Fibroblast of skin of abdomen (primary cell): ENCODE data around the gene PRR18. TPM values are rescaled to one million over a fixed set of nuclear protein-coding genes. Genes with fewer than 3 reads are reported as not detected.
A peak's percentile ranks its signal among the peaks of the same experiment; 100 is the strongest.
"Not testable (repeated sequence)": the region's sequence is repeated elsewhere in the genome, so short reads cannot be mapped to it uniquely, and the experiment has no call there.

Experiments
- DNase-seq: peaks from one replicate; pipeline ENCODE4 v3.0.0-alpha.2; 2013
- polyA plus RNA-seq, 2 experiments: library from polyadenylated mRNA; unstranded; fragments of 120-200 nt; gene quantifications; one replicate each; pipeline ENCODE4 v1.2.1, GENCODE V29; 2013; ENCODE audit not compliant: insufficient read length in 2 of 2

Gene PRR18, protein sequence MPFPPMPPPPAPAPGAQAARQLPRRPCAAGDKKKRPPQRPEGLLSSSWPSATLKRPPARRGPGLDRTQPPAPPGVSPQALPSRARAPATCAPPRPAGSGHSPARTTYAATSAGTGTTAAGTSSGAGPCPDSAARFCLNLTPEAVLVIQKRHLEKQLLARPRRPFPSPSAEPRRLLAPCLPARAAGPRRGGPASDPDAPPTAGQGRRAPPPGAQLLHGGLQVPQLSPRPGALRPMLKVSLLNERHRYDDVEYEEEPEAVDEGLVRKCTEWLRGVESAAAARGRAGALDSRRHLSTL
- polyA plus RNA-seq (2013, experiment 1 of 2; ENCODE audit: insufficient read length): not detected
- polyA plus RNA-seq (2013, experiment 2 of 2; ENCODE audit: insufficient read length): 0.02 TPM

DNA sequence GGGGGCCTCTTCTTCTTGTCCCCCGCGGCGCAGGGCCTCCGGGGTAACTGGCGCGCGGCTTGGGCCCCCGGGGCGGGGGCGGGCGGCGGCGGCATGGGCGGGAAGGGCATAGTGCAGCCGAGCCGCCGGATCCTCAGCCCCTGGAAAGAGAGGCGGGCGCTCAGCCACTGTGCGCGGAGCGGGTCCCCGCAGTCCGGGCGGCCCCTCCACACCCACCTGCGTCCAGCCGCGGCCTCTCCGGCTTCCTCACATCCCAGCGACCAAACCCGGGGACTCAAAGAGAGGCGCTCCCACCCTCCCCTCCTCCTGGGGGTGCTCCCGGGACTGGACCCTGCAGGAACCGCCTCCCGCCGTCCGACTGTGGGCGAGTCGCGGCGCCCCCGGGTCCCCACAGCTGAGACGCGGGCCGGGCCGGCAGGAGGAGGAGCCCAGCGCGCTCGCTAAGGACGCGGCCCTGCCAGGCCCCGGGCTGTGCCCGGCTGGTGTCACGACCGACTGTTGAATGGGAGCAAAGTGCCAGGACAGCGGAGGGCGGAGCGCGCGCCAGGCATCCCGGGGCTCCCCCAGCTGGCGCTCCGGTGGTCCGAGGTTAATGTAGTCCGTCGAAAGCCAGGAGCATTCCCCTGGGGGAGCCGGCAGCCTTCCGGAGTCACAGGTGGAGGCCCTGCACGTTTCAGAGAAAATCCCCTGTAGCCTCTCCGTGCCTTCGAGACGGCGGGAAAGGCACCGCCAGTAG is at the start of gene PRR18:
TSS of gene PRR18 (minus strand) at position 360 of the 736 bp plus-strand sequence. CDS start at position 110, 250 bp downstream.
- DNase-seq: no peak

DNA sequence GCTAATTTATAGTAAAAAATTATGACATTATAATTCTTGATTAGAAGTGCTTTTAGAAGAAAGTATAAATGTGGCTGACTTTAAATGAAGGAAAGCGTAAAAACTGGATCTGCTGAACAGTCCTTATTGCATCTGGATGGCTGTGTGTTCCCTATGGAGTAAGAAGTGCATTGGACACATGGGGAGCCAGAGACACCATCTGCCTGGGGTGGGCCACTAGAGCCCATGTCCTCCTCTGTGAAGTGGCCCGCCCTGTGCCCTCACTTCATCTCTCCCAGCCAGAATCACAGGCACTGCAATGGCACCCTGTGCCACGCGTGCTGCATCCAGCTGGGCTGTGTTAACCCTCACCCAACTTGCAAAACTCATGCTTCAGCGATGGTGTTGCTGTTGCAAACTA is 47.4 kb upstream of the PRR18 start:
- DNase-seq: no peak

DNA sequence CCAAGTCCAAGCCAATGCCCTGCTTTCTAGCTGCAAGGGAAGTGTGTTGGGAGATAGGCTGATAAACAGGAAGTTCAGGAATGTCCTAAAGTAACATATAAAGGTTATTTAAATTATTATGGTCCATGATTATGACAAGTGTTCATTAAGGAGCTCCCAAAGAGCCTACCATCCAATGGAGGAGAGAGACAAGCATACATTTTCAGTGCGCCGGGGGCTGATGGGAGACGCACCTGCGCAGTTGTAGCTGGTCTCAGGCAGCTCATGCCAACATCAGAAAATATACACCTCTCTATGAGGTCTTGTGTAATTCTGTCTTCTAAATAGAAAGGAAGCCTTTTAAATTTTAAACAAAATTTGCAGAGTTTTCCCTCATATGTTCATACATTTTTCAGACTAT is 46.8 kb upstream of the PRR18 start:
- no peak for DNase-seq

DNA sequence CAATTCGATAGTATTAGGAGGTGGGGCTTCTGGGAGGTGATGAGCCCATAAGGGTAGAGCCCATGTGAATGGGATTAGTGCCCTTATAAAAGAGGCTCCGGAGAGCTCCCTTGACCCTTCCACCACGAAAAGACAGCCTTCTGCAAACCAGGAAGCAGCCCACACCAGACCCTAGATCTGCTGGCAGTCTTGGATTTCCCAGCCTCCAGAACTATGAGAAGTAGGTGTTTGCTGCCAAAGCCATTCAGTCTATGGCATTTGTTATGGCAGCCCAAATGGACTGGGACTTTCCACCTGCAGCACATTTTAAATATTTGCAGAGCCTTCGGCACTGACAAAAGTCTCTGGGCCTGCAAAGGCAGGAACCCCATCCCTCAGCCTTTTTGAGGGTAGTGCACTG is 46.0 kb upstream of the PRR18 start:
- DNase-seq: no peak

DNA sequence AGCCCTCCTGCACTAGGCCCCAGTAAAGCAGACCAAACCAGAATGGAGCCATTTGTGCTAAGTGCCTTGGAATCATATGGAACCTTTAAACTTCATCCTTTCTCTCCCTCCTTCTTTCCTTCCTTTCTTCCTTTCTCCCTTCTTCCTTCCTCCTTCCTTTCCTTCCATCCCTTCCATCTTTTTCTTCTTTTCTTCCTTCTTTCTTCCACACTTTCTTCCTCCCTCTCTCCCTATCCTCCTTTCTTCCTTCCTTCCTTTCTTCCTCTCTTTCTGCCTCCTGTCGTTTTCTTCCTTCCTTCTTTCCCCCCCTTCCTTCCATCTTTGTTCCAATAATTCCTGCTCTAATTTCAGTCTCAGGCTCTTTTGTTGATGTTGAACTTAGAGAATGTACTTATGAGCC is 45.3 kb upstream of the PRR18 start:
- no peak for DNase-seq

DNA sequence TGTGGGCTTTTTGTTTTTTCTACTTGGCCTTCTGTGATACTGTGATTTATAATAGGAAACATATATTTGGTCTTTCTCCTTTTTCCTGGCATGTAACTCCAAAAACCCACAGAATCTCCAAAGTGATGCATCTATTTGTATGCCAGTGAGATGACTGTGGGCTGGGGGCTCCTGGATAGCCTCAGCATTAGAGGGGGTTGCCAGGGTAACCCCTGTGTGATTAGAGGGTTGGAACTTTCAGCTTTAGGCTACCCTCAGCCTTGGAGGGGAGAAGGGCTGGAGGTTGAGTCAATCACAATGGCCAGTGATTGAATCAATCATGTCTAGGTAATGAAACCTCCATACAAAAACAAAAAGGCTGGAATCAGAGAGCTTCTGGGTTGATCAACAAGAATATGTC is 44.7 kb upstream of the PRR18 start:
- no peak for DNase-seq

DNA sequence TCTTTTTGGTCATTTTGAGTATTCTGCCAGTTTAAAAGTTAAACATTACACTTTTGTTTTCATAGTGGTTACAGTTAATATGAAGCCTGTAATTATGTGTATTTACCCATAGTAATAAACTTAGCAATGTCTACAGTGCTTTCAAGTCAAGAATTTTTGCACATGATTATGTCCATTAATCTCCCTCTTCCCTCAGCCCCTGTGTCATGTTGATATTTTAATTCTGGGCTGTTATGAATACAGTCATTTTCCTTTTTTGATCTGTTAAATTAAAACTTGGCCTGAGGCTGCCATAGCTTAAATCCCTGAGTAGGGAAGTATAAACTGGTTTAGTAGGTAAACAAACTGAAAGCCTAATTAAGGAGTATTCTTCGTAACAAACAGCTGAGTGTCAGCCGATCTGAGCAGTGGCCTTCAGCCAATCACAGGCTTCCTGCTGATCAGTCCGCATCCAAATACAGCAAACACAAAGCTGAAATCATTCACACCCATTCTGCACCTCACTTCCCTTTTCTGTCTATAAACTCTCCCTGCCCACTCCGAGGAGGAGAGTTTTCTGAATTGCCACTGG is 43.6 kb upstream of the PRR18 start:
- no peak for DNase-seq

DNA sequence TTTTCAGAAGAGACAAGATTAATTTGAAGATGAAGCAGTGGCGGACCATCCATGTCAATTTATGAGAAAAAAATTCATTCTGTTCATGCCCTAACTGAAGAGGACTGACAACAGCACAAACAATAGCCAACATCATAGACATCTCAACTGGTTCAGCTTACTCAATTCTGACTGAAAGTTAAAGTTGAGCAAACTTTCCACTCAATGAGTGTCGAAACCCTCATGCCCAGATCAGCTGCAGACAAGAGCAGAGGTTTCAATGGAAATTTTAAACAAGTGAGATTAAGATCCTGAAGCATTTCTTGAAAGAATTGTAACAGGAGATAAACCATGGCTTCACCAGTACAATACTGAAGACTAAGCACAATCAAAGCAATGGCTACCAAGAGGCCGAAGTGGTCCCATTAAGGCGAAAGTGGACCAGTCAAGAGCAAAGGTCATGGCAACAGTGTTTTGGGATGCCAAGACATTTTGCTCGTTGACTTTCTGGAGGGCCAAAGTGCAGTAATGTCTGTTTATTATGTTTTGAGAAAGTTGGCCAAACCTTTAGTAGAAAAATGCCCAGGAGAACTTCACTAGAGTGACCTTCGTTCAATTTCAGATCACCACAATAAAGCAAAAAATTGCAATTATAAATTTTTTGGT is 40.2 kb upstream of the PRR18 start:
- no peak for DNase-seq

DNA sequence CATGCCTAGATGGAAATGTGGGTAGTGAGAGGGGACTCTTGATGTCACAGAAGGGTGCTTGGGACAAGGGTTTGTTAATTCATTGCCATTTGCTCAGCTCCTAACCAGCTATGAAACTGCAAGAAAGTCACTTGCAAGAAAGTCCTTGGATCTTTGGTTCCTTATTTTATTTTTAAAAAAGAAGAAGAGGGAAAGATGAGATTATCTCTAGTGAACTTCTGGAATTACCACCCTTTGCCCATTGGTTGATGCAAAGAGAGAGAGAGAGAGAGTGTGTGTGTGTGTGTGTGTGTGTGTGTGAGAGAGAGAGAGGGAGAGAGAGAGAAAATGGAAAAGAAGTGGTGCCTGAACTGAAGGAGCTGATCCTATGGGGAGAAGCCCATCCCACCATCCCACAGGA is 38.8 kb upstream of the PRR18 start:
- DNase-seq: no peak

DNA sequence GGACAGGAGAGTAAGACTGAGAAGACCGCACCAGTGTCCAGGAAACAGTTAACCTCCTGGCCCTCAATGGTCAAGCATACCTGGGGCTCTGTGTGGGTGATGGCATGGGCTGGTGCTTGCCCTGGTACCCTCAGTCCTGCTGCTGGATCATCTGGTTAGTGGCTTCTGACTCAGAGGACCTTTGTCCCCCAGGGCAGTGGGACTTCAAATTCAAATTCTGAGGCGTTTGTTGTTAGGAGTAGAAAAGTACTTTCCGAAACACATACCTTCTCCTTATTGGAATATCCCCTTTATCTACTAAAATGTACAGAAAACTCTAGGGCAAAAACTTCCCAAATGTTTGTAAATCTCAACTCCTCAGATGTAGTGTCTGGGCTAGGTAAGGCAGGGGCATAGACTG is 38.3 kb upstream of the PRR18 start:
- DNase-seq: no peak

DNA sequence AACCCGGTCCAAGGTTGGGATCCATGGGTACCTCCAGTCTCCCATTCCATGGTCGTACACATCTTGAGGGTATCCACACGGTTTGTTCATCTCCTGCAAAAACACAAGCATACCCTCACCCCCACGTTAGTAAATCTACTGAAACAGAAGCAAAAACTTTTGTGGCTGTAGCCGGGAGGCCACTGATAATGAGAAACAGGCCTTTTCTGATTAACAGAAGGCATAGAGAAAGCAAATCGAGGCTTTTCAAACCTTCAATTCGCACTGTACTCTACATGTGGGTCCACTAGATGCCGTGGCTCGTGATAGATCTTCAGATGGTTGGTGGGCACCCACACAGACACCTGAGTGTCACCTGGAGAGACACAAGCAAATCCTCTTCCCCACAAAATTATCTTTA is 37.5 kb upstream of the PRR18 start:
- not testable (repeated sequence) for DNase-seq

DNA sequence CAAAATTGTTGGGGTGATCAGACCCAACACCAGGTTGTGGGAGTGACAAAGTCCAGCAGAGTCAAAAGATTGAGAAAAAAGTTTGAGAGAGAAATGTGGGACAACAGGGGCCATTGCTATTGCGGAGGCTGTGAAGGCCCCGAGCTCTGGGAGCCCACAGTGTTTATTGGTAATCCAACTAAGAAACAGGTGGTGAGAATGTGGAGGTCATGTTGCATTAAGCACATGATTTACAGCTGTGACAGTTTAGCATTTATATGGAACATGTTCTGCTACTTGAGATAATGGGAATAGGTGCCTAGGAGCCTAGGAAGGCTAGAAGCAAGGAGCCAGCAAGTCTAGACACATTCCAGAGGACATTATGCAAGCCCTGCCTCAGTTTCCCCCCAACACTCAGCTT is 36.7 kb upstream of the PRR18 start:
- DNase-seq: not testable (repeated sequence)

DNA sequence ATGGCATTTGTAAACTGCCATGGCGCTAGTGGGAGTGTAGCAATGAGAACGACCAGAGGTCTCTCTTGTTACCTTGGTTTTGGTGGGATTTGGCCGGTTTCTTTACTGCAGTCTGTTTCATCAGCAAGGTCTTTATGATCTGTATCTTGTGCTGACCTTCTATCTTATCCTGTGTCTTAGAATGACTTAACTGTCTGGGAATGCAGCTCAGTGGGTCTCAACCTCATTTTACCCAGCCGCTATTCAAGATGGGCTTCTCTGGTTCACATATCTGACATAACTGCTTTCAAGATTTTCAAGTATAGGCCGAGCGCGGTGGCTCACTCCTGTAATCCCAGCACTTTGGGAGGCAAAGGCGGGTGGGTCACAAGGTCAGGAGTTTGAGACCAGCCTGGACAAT is 36.0 kb upstream of the PRR18 start:
- peak; percentile 56 for DNase-seq

DNA sequence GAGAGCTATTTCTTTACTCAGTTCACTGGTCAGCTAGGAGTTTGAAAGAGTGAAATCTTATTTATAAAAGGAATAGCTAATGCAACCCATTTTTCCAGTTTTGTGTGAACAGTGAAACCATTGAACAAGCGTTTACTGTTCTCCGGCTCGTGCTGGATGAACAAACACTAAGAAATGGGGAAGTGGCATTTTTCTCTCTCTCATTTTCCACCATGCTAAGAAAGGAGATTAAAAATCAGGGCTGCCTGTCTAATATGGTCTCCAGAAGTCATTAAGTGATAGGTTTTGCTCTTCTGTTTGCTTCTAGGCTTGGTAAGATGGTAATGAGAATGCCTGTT is 34.9 kb upstream of the PRR18 start:
- DNase-seq: no peak

DNA sequence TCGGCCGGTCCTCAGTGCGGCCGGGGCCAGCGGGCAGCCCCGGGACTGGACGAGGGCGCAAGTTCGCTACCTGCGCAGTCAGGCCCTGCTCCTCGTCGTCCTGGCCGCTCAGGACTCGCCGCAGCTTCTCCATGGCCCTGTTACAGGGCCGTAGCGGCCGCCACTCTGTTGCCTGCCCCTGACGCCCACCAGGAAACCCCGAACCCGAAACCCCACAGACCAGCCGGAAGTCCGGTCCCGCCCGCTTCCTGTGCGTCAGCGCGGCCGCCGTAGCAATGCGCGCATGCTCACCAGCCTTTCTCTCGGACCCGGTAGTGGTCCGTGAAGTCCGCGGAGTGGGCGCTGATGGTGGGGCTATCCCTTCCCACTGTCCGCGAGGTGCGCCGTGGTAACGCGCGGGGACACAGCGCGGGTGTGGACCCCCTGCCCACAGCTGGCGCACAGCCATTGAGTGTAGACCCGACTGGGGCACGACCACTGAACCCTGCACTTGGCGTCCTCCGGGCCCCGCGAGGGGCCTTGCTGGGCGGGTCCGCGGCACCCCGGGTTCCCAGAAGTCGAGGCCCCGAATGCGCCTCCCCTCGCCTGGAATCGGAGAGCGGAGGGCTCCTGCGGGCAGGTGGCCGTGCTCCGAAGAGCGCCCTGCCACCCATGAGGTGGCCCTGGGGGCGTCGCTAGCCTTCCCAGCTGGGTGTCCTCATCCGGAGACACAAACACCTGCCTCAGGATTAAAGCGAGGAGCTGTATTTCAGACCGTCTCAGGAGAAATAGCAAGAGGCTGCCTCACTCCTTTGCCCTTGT is 34.4 kb upstream of the PRR18 start, which contains the start of gene SFT2D1:
TSS of gene SFT2D1 (minus strand) at position 197 of the 801 bp plus-strand sequence. CDS start at position 133, 64 bp downstream.
- DNase-seq: peak; percentile 82

DNA sequence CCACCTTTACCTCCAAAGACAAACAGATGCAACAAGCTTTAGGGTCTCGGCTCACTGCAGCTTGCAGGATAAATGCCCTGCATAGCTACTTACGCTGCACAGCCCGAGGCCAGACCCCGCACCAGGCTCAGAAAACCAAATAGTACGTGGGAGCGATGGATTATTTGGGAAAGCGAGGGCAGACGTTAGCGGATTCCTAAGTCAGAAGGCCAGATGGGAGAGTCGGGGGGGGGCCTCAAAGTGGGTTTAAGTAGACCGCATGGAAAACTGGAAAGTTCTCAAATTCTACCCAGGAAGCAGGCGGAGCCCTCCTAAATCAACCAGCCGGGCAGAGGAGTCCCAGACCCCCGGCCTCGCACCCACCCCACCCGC is 33.8 kb upstream of the PRR18 start:
- peak; percentile 10 for DNase-seq

DNA sequence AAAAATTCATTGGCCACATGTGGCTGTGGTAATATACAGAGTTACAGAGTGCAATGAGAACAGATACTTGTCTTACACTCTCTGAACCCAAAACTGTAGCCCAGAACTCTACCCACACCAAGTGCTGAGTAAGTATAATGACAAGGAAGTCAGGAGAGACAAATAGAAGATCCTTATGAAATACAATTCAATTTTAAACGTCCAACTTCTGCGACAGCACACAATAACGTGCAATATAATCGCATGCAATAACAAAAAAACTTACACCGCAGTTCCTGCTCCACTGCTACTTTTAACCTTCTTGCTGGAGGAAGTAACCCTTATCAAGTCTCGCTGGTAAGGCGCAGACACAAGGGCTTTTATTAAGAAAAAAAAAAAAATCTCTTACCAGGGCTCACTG is 33.3 kb upstream of the PRR18 start:
- no peak for DNase-seq

DNA sequence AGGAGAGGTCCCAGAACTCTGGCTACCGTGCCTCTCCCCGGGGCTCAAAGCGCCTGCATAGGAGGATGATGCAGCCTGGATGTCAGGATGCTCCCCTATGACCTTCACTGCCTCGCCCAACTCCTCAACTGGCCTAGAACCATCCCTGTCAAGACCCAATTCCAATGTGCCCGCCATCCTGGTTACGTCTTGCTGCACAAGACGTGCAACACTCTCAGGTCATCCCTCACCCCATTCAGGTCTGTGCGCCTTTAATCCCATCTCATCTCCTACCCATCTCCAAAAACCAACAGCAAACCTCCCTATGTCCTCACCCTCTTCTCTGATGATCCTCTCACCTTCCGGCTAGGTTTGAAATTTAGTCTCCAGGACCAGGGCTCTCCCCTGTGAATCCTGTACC is 30.7 kb upstream of the PRR18 start:
- DNase-seq: no peak

DNA sequence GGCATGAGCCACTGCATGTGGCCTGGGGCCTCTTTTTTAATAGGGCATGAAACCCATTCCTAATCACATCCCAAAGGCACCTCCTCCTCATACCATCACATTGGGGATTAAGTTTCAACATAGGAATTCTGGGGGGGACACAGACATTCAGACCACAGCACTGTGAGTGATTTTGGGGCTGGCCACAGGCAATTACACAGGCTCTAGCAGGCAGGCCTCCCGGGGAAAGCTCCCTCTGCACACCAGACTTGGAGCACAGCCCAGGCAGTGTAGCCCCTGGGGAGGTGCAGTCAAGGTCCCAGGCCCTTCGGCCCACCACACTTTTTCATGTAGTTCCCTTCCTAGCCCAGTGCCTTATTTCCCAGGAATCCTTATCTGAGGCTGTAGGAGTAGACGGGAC is 28.7 kb upstream of the PRR18 start:
- no peak for DNase-seq

DNA sequence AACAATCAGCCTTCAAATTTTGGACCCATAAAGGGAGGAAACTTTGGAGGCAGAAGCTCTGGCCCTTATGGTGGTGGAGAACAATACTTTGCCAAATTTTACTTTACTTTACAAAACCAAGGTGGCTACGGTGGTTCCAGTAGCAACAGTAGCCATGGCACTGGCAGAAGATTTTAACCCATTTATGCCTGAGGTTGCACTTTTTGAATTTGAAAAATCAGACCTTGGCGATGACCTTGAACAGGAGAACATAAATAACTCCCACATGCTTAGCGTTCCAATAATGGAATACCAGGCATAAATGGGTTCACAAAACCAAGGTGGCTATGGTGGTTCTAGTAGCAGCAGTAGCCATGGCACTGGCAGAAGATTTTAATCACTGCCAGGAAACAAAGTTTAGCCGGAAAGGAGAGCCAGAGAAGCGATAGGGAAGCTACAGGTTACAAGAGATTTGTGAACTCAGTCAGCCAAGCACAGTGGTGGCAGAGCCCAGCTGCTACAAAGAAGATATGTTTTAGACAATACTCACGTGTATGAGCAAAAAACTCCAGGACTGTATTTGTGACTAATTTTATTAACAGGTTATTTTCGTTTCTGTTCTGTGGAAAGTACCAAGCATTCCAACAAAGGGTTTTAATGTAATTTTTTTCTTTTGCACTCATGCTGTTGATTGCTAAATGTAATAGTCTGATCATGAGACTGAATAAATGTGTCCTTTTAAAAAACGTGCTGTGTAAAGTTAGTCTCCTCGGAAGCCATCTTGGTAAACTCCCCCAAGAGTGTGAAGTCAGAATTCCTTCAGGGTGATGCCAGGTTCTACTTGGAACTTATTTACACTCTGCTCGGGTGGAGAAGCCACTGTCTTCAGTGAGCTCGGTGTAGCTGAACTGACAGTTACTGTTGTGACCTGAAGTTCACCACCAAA is 27.4 kb upstream of the PRR18 start:
- no peak for DNase-seq

DNA sequence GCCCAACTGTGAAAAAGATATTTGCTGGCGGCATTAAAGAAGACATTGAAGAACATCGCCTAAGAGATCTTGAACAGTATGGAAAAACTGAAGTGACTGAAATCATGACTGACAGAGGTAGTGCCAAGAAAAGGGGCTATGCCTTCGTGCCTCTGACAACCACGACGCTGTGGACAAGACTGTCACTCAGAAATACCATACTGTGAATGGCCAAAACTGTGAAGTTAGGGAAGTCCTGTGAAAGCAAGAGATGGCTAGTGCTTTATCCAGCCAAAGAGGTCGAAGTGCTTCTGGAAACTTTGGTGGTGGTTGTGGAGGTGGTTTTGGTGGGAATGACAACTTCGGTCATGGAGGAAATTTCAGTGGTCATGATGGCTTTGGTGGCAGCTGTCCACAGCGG is 26.7 kb upstream of the PRR18 start:
- no peak for DNase-seq
